NK-92 (cell line): ENCODE data around the gene PHLDB3.

ENCODE experiments used
- DNase-seq: peaks from one replicate; lab custom pipeline; 2025; ENCODE audit not compliant: unreplicated experiment; lab: John Stamatoyannopoulos, UW

PHLDB3 gene

DNA sequence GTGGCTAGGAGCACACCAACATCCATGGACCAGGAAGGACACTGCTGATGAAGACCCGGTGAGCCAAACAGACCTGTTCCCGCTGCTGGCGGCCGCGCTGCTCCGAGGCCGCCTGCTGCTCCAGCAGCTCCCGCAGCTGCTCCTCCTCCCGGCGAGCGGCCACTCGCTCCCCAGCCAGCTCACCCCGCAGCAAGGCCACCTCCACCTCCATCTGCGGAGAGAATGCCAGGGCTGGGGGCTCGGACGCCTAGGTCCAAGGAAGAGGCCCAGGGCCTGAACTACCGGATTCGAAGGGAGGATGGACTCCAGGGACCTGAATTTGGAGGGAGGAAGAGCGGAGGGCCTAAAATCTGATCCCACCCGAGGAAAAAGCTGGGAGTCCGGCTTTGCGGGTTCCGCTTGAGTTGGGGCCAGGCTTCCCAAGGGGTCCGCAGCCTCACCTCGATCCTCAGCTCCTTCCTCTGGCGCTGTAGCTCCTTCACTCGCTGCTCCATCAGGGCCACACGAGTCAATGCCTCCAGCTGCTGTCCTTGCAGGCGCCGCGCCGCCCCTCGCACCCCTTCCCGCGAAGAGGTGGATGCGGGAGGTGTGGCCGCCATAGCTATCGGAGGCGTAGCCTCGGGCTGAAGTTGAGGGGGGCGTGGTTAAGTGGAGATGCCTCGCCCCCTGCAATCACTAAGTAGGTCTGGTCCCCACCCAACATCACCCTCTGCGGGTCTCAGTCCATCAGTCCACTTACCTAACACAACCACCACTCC, 2.7 kb downstream of the PHLDB3 start:
- no peak for DNase-seq

DNA sequence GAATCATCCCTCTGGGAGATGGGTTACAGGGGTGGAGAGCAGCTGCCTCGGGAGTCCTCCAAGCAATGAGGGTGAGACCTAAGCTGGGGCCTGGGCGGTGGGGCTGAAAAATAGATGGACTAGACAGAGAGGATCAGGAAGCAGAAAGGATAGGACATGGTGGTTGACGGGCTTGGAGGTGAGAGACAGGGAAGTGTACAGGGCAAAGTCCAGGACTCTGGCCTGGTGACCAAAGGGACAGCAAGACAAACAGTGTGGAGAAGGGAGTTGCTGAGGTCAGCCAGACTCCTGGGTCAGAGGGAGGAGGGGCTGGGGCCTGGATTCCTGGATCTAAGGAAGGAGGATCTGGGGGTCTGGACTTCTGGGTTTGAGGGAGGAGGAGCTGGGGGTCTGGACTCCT, 5.5 kb downstream of the PHLDB3 start:
- DNase-seq = no peak

DNA sequence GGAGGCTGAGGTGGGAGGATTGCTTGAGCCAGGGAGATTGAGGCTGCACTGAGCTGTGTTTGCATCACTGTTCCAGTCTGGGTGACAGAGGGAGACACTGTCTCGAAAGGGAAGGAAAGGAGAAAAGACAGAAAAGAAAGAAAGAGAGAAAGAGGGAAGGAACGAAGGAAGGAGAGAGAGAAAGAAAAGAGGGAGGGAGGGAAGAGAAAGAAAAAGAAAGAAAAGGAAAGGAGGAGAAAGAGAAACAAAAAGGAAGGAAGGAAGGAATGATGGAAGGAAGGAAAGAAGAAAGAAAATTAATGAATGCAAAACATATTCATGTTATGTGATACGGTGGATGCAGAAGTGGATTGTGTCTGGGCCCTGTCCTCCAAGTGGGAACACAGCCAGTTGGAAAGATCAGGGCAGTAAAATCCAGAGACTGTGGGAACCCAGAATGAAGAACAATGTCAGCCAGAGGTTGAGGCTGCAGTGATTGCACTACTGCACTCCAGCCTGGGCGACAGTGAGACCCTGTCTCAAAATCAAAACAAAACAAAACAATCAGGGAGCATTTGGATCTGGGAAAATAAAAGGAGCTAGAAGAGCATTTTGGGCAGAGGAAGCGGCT, 6.2 kb downstream of the PHLDB3 start:
- DNase-seq = no peak

DNA sequence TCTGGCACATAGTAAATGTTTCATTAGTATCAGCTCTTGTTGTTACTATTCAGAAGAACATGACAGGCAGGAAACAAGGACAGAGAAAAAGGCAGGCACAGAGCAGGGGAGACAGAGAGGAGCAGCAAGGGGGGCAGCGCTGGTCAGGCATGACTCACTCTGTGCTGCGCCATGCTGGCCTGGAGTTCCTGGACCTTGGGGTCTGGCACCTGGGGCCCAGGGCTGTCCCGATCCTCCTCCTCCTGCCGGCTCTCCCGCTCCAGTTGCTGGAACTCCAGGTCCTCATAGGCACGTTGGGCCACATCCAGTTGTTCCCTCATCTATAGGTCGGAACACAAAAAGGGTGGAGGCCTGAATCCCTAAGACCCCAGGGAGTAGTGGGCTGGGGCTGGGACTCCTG, 7.6 kb downstream of the PHLDB3 start:
- DNase-seq = no peak

DNA sequence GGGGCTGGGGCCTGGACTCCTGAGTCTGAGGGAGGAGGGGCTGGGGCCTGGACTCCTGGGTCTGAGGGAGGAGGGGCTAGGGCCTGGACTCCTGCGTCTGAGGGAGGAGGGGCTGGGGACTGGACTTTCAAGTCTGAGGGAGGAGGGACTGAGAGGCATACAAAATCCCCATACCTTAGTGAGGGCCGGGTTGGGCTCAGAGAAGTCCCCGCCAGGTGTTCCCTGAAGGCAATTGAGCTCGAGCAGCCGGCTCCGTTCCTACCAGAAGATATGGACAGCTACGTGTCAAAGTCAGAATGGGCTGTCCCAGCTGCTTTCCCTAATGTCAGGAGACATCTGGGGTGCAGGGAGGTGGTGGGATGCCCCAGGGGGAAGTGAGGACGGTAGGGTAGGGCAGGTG, 9.5 kb downstream of the PHLDB3 start:
- DNase-seq = no peak

DNA sequence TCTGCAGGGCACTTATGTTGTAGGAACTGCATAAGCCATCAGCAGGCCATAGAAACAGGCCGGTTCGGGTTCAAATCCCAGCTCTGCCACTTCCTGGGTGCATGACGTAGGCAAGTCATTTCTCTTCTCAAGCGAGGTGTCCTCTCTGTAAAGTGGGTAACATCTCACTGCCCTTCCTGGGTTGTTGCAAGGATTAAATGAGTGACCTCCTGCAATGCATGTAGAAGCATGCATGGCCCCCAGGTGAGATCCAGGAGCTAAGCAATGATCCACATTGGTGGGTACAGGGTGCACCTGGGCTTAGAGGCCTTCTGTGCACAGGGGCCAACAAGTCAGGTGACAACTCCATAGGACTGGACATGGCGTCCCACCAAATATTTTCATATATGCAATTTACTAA, 13.8 kb downstream of the PHLDB3 start:
- DNase-seq = no peak

DNA sequence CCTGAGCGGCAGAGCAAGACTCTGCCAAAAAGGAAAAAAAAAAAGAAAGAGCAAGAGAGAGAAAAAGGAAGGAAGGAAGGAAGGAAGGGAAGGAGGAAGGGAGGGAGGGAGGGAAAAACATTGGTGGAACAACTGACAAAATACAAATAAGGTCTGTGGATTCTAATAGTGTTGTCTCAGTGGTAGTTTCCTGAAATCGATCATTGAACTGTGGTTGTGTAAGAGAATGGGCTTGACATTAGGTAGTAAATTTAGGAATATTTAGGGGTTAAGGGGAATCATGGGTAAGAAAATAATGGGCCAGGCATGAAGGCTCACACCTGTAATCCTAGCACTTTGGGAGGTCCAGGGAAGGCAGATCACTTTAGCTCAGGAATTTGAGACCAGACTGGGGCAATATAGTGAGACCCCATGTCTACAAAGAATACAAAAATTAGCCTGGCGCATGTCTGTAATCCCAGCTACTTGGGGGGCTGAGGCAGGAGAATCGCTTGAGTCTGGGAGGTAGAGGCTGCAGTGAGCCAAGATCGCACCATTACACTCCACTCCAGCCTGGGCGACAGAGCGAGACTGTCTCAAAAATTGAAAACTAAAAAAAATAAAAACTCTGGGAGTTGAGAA, 14.5 kb downstream of the PHLDB3 start:
- DNase-seq = no peak

DNA sequence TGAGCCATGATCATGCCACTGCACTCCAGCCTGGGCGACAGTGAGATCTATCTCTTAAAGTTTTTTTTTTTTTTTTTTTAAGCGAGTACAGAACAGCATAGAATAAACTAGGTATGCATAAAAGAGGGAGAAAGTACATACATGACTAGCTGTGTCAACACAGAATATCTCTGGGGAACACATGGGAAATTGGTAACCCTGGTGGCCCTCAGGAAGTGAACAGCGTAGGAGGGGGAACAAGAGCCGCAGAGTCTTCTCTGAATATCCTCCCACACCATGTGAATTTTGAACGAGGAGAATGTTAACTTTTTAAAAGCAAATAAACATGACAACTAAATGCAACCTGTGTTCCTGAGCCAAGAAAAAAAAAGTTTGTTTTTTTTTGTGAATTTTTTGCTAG, 15.2 kb downstream of the PHLDB3 start:
- DNase-seq = no peak

DNA sequence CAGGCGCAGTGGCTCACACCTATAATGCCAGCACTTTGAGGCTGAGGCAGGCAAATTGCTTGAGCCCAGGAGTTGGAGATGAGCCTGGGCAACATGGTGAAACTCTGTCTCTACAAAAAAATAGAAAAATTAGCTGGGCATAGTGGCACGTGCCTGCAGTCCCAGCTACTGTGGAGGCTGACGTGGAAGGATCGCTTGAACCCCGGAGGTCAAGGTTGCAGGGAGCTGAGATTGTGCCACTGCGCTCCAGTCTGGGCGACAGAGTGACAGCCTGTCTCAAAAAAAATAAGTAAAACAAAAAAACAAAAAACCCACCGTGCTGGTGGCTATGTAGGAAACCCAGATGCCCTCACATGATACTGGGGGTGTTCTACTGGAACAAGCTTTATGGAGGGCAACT, 16.4 kb downstream of the PHLDB3 start:
- no peak for DNase-seq

DNA sequence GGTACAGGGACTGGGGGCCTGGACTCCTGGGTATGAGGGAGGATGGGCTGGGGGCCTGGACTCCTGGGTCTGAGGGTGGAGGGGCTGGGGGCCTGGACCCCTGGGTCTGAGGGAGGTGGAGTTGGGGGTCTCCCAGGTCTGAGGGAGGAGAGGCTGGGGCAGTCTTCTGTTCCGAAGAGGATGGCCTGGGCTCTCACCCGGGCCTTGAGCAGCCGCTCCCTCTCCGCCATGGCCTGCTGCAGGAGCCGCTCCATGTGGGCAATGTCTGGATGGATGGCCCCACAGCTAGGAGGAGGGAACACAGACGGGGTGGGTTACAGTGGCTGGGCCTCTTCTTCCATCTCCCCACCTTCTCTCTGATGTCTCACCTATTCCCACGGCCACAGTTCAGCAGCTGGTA, 18.1 kb downstream of the PHLDB3 start:
- no peak for DNase-seq

DNA sequence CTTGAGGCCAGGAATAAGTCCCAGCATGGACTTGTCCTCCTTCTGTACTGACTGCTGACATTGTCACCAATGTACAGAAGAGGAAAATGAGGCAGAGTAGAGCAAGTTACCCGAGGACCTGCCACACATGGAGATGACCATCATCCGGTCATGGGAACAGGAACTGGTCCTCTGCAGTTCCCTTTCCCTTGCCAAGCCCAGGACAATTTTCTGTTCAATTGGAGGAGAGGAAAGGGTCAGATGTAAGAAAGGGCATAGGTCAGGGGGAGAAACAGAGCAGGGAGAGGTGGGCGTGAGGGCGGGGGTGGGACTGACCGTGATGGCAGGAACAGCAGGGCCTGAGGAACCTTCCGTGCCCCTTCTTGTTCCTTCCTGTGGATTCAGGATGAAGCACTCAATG, 18.6 kb downstream of the PHLDB3 start:
- no peak for DNase-seq

DNA sequence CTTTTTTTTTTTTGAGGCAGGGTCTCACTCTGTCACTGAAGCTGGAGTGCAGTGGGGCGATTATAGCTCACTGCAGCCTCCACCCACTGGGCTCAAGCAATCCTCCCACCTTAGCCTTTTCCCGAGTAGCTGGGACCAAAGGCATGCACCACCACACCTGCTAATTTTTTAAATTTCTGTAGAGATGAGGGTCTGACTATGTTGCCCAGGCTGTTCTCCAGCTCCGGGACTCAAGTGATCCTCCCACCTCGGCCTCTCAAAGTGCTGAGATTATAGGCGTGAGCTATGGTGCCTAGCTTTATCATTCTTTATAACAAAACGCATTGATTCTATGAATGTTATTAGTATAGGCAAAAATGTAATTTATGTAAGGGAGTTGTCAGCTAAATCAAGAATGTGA, 21.3 kb downstream of the PHLDB3 start:
- DNase-seq = no peak

DNA sequence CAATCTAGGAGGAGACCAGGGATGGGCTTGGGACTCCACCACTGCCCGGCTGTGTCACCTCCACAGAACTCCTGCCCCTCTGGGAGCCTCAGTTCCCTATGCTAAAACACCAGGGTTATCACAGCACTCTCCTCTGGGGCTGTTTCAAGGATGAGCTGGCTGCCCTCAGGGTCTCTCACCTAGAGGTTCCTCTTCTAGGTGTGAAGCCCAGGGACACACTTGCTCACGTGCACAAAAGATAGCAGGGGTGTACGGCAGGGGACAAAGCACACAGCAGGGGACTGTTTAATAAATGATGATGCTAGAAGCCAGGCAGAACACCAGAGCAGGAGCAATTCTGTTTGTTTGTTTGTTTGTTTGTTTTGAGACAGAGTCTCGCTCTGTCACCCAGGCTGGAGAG, 22.4 kb downstream of the PHLDB3 start:
- no peak for DNase-seq

DNA sequence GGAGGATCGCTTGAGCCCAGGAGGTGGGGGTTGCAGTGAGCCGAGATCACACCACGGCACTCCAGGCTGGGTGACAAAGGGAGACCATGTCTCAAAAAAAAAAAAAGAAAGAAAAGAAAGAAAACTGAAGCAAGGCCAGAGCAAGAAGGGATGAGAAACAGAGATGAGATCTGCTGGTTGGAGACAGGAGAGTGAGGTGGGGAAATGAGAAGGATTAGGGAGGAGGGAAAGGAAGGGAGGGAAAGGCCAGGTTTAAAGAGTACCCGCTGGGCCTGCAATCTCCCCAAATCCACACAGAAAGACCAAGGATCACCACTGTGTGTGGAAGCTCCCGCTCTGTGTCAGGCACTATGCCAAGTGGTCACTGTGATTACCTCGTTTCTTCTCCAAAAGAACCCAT, 22.8 kb downstream of the PHLDB3 start:
- no peak for DNase-seq

DNA sequence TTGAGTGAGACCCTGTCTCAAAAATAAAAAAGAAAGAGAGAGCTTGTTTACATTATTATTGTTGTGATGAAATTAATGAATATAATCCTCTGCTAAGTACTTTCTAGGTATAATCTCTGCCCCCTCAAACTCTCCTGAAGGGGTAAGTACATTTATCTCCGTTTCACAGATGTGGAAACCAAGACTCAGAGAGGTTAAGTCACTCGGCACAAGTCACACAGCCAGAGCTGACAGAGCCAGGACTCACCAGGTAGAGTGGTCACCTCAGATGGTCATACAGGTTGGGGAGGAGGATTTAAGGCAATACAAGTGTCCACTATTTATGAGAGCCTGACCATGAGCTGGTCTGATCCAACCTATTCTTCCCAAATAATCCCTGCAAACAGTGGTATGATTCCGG, 24.0 kb downstream of the PHLDB3 start:
- no peak for DNase-seq

DNA sequence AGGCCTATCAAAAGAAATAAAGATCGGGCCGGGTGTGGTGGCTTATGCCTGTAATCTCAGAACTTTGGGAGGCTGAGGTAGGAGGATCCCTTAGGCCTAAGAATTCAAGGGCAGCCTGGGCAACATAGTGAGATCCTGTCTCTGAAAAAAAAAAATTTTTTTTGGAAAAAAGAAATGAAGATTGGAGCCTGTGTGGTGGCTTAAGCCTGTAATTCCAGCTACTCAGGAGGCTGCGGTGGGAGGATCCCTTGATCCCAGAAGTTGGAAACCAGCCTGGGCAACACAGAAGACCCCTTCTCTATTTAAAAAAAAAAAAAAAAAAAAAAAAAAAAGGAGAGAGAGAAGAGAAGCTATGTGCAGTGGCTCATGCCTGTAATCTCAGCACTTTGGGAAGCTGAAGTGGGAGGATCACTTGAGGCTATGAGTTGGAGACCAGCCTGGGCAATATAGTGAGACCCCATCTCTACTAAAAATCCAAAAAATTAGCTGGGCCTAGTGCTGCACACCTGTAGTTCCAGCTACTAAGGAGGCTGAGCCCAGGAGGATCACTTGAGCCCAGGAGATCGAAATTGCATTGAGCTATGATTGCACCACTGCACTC, 24.5 kb downstream of the PHLDB3 start:
- no peak for DNase-seq

DNA sequence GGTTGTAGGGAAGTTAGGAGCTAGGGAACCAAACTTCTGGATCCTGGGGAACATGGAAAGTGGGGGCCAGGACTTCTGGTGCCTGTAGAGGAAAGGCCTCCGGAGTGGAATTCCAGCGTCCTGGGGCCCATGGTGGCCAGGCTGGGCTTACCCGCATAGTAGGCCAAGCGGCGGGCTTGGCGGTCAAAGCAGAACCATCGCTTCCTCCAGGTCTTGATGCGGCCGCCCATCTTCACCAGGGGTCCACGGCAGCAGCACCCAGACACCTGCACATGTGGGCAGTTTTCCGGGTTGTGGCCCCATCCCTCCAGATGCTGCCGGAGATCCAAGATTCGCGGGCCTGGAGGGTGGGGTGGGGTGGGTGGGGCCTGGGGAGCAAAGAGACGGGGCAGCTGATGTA, 25.3 kb downstream of the PHLDB3 start:
- no peak for DNase-seq

DNA sequence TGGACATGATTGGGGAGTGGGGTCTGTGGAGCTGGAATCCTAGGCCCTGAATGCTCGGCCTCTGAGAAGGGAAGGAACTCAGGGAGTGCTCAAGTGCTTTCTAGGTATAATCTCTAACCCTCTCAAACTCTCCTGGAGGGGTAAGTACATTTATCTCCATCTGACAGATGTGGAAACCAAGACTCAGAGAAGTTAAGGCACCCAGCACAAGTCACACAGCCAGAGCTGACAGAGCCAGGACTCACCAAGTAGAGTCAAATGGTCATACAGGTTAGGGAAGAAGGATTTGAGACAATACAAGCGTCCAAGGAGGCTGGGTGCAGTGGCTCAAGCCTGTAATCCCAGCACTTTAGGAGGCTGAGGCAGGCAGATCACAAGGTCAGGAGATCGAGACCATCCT, 26.2 kb downstream of the PHLDB3 start:
- DNase-seq = no peak

DNA sequence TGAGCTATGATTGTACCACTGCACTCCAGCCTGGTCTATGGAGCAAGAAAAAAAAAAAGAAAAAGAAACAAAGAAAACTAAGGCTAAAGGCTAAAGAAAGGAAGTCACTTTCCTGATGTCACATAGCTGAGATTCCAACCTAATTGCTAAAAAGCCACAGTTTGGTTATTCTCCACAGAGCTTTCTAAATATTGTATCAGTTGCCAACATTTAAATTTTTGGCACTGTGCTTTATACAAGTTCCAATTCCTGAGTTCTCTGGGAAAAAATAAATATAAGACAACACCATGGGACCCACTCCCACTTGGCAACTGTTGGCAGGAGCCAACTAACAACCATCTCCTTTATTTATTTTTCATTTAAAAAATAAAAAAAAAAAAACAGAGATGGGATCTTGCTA, 27.9 kb downstream of the PHLDB3 start:
- DNase-seq = no peak

DNA sequence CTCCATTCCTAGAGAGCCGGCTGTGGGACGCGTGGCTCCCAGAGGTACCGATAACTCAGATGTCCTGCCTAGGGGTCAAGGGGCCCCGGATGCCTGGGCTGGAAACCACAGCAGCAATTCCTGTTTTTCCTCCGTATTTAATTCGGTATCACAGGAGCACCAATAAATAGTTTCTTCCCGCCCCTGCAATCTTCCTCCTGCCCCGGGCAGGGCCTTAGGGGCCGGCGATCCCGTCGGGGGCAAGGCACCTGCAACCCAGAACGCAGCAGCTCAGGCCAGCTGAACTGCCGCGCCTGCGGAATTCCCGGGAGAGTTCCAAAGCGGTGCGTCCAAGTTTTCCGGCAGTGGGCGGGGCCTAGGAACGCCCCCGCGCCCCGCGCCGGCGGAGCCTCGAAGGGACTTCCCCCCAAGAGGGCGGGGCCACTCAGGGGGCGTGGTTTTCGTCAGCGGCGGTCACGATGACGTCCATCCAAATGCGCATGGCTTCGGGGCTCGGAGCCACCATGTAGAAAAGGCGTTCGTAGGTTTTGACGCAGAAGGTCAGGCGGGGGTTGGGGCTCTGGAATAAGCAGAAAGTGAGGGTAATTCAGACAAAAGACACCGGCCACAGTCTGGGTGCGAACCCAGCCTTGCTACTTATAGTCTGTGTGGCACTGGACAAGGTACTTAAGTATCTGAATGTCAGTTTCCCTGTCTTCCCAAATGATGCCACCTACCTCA, 29.4 kb downstream of the PHLDB3 start:
- DNase-seq = peak; percentile 63

DNA sequence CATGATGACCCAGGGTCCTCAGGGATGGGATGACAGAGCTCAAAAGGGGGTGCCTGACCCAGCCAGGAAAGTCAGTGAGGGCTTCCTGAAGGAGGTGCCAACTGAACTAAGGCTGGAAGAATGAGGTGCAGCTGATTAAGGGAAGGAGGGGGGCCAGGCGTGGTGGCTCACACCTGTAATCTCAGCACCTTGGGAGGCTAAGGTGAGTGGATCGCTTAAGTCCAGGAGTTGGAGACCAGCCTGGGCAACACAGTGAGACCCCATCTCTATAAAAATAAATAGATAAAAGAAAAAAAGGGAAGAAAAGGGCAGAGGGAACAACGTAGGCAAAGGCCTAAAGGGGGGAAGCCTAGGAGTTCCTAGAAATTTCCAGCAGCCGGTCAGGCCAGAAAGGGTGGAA, 30.1 kb downstream of the PHLDB3 start:
- no peak for DNase-seq

DNA sequence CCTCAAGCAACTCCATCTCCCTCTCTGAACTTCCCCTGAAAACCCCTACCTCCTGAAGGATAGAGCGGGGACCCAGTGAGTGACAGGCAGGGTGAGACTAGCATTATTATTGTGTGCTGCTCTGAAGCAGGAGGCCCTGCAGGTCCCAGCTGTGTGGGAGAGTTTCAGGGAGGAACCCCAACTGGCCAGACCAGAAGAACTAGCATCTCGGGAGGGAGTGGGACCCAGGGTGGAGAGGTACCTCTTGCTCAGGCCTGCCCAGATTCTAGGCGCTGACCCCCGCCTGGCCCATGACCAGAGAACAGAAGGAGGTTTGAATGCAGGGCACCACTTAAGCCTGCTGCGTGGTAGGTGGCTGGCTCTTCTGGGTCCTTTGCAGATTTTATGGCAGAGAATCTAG, 33.5 kb downstream of the PHLDB3 start:
- DNase-seq = no peak
